Right atrium auricular region (tissue), 2 donors: ENCODE data around the gene TTC21A. TPM values are rescaled to one million over a fixed set of nuclear protein-coding genes. Genes with fewer than 3 reads are reported as not detected.

Source experiments
- DNase-seq: peaks from one replicate; pipeline ENCODE4 v3.0.0-alpha.2; 2019; ENCODE audit warnings: low spot score
- H3K27ac ChIP-seq, 2 donors: fragments of 200-600 bp; sonication (generic); 1 replicate in 1 of 2; 2 replicates in 1 of 2; pipeline ENCODE4 v1.5.1; 2016 to 2019
- H3K27me3 ChIP-seq, 2 donors: fragments of 200-600 bp; sonication (generic); one replicate each; pipeline versions ENCODE4 v1.5.1 to v1.6.0; 2017 to 2019
- H3K36me3 ChIP-seq: fragments of 200-600 bp; sonication (generic); one replicate; pipeline ENCODE4 v1.5.1; 2016
- H3K4me1 ChIP-seq, 2 donors: fragments of 200-600 bp; sonication (generic); one replicate each; pipeline versions ENCODE4 v1.5.1 to v1.6.0; 2017 to 2019
- H3K4me3 ChIP-seq, 2 donors: fragments of 200-600 bp; sonication (generic); 1 replicate in 1 of 2; 2 replicates in 1 of 2; pipeline ENCODE4 v1.5.1; 2017 to 2019; ENCODE audit warnings: mild to moderate bottlenecking in 1 of 2, moderate library complexity in 1 of 2
- H3K9me3 ChIP-seq, 2 donors: fragments of 200-600 bp; sonication (generic); one replicate each; pipeline ENCODE4 v1.5.1; 2019
- CTCF ChIP-seq, 2 donors: fragments of 200-600 bp; sonication (generic); IDR thresholded peaks; one replicate each; pipeline ENCODE4 v1.5.1; 2019; ENCODE audit warnings: antibody characterized with exemption in 2 of 2
- total RNA-seq, 2 donors: library from RNA; depleted of rRNA; stranded (reverse); fragments of >200 nt; gene quantifications; one replicate each; pipeline ENCODE4 v1.1.0, GENCODE V29; 2016

TTC21A gene
- total RNA-seq, 2 donors from 2014 or later: 0.85 to 1.8 TPM

GRCh38 chr3:39103791-39104552 is 3.5 kb upstream of the TTC21A start:
- H3K27me3 ChIP-seq: no peaks in the 10 kb centered on the region
- no peak for DNase-seq
- TF ChIP-seq CTCF (IDR thresholded peaks at IDR 0.05): no peak
- no peaks in the 10 kb centered on the region for H3K9me3 ChIP-seq
- peaks cover 0 to 58% of the 10 kb centered on the region in 2 donors for H3K4me1 ChIP-seq
- peak overlapping the region; percentile 6 to 28 for H3K27ac ChIP-seq
- H3K36me3 ChIP-seq: peaks cover 20% of the 10 kb centered on the region
- no peak overlapping the region for H3K4me3 ChIP-seq

- Histone ChIP-seq H3K4me3 (no peak overlapping the region), H3K4me1 (peaks cover 0 to 60% of the 10 kb centered on the region in 2 donors), H3K27me3 (no peaks in the 10 kb centered on the region), H3K27ac (no peak overlapping the region), H3K36me3 (peaks cover 8% of the 10 kb centered on the region), H3K9me3 (no peaks in the 10 kb centered on the region)
- no peak for DNase-seq
- TF ChIP-seq CTCF (IDR thresholded peaks at IDR 0.05): no peak
Measured at GRCh38 chr3:39104961-39105686, 2.4 kb upstream of the TTC21A start.

- Histone ChIP-seq H3K27ac (peak overlapping the region in 1 of 2 donors; percentile 95), H3K4me1 (peaks cover 0 to 60% of the 10 kb centered on the region in 2 donors), H3K36me3 (peaks cover 3% of the 10 kb centered on the region), H3K27me3 (no peaks in the 10 kb centered on the region), H3K4me3 (peak overlapping the region in 1 of 2 donors; percentile 95), H3K9me3 (no peaks in the 10 kb centered on the region)
- TF ChIP-seq CTCF (IDR thresholded peaks at IDR 0.05): no peak
- no peak for DNase-seq
Measured at GRCh38 chr3:39105687-39106063, 1.8 kb upstream of the TTC21A start.

GRCh38 chr3:39106281-39106811 is 1.1 kb upstream of the TTC21A start:
- Histone ChIP-seq H3K4me1 (peaks cover 0 to 57% of the 10 kb centered on the region in 2 donors), H3K27ac (peak overlapping the region; percentile 92 to 95), H3K9me3 (no peaks in the 10 kb centered on the region), H3K27me3 (no peaks in the 10 kb centered on the region), H3K4me3 (peak overlapping the region; percentile 84 to 95), H3K36me3 (no peaks in the 10 kb centered on the region)
- peak; percentile 57 for DNase-seq
- TF ChIP-seq CTCF (IDR thresholded peaks at IDR 0.05): no peak

- H3K27ac ChIP-seq: peak overlapping the region; percentile 92 to 95
- H3K4me3 ChIP-seq: peak overlapping the region; percentile 84 to 95
- no peaks in the 10 kb centered on the region for H3K27me3 ChIP-seq
- no peaks in the 10 kb centered on the region for H3K9me3 ChIP-seq
- DNase-seq: no peak
- peaks cover 0 to 53% of the 10 kb centered on the region in 2 donors for H3K4me1 ChIP-seq
- H3K36me3 ChIP-seq: no peaks in the 10 kb centered on the region
- no peak for TF ChIP-seq CTCF (IDR thresholded peaks at IDR 0.05)
Measured at GRCh38 chr3:39106851-39107387, 561 bp upstream of the TTC21A start.
